KMS-11 (cell line): ENCODE data around the gene RGS3.

Source experiments
- H2AFZ ChIP-seq: fragments of 200-600 bp; sonication (generic); 2 replicates; pipeline ENCODE4 v1.6.1; 2016; ENCODE audit warnings: antibody characterized with exemption, mixed run types, low read depth
- H3K27ac ChIP-seq: fragments of 200-600 bp; sonication (generic); 2 replicates; pipeline ENCODE4 v1.6.1; 2016; ENCODE audit warnings: mild to moderate bottlenecking, mixed run types
- H3K27me3 ChIP-seq: fragments of 200-600 bp; sonication (generic); 2 replicates; pipeline ENCODE4 v1.6.1; 2017; ENCODE audit warnings: mild to moderate bottlenecking, low read depth, mixed run types, moderate library complexity; ENCODE audit not compliant: insufficient read depth
- H3K36me3 ChIP-seq: fragments of 200-600 bp; sonication (generic); 2 replicates; pipeline ENCODE4 v1.6.1; 2017; ENCODE audit warnings: mild to moderate bottlenecking, mixed run types; ENCODE audit not compliant: insufficient read depth
- H3K4me1 ChIP-seq: fragments of 200-600 bp; sonication (generic); 2 replicates; pipeline ENCODE4 v1.6.1; 2016; ENCODE audit warnings: mild to moderate bottlenecking, low read depth, mixed run types; ENCODE audit not compliant: poor library complexity, severe bottlenecking
- H3K4me2 ChIP-seq: fragments of 200-600 bp; sonication (generic); 2 replicates; pipeline ENCODE4 v1.7.0; 2016; ENCODE audit warnings: mild to moderate bottlenecking, mixed run types
- H3K4me3 ChIP-seq: fragments of 200-600 bp; sonication (generic); IDR thresholded peaks from 2 replicates; pipeline ENCODE4 v1.6.1; 2017; ENCODE audit warnings: low read depth, low read length, mixed read lengths; ENCODE audit not compliant: insufficient read depth
- H3K79me2 ChIP-seq: fragments of 200-600 bp; sonication (generic); 2 replicates; pipeline ENCODE4 v1.6.1; 2016; ENCODE audit warnings: low read depth, mixed run types; ENCODE audit not compliant: insufficient read depth
- H3K9ac ChIP-seq: fragments of 200-600 bp; sonication (generic); 2 replicates; pipeline ENCODE4 v1.6.1; 2016; ENCODE audit warnings: mild to moderate bottlenecking, mixed run types
- H4K20me1 ChIP-seq: fragments of 200-600 bp; sonication (generic); 2 replicates; pipeline ENCODE4 v1.6.1; 2016; ENCODE audit warnings: mild to moderate bottlenecking, mixed run types; ENCODE audit not compliant: insufficient read depth
- CTCF ChIP-seq: fragments of 200-600 bp; sonication (generic); conservative IDR thresholded peaks from 2 replicates; pipeline ENCODE4 v1.6.1; 2017; ENCODE audit warnings: low read depth, mild to moderate bottlenecking, antibody characterized with exemption, low read length, moderate library complexity, mixed read lengths

RGS3 gene

GRCh38 chr9:113479174-113479621 is 15.7 kb downstream of the RGS3 start:
- H3K36me3 ChIP-seq = no peaks in the 10 kb centered on the region
- H3K4me1 ChIP-seq = peaks cover 8% of the 10 kb centered on the region
- H3K4me2 ChIP-seq = no peak overlapping the region; the same call in 1 of the 2 replicates
- no peak overlapping the region for H2AFZ ChIP-seq
- H3K79me2 ChIP-seq = no peaks in the 10 kb centered on the region
- no peak overlapping the region for H3K4me3 ChIP-seq
- no peak overlapping the region for H3K27ac ChIP-seq
- no peak overlapping the region for H3K9ac ChIP-seq
- TF ChIP-seq CTCF = no peak
- H4K20me1 ChIP-seq = no peaks in the 10 kb centered on the region
- no peaks in the 10 kb centered on the region for H3K27me3 ChIP-seq

- Histone ChIP-seq H3K4me2 (no peak overlapping the region), H4K20me1 (no peaks in the 10 kb centered on the region), H3K79me2 (no peaks in the 10 kb centered on the region), H3K4me1 (peaks cover 12% of the 10 kb centered on the region), H3K4me3 (no peak overlapping the region), H3K9ac (no peak overlapping the region), H3K27me3 (no peaks in the 10 kb centered on the region), H3K36me3 (no peaks in the 10 kb centered on the region), H3K27ac (no peak overlapping the region), H2AFZ (no peak overlapping the region)
- no peak for TF ChIP-seq CTCF
Observed at GRCh38 chr9:113480612-113481011, 17.1 kb downstream of the RGS3 start.

DNA sequence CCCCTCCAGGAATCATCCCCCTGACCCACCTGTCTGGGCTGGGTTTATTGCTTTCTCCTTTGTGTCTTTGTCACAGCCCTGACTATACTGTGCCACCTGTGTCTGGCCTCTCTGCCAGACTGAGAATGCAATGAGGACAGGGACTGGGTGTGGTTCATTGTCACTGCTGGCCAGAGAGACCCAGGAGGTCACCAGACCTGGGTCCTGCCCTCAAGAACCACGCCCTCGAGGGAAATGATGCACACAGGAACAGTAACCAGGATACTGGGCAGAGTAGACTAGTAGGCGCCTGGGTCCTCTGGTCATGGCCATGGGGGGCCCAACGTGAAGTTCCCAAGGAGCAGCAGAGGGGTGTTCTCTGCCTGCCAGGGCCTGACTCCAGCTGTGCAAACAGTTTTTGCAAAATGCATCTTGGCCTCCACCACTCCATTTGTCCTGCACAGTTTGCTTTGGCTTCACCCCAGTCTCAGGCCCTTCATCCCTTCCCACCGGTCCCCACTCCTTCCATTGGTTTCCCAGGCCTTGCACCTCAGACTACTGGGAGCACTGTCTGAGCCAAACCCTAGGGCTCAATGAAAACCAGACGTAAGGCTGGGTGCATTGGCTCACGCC is 17.8 kb downstream of the RGS3 start:
- Histone ChIP-seq H3K79me2 (no peaks in the 10 kb centered on the region), H3K27ac (no peak overlapping the region), H3K9ac (no peak overlapping the region), H3K4me2 (no peak overlapping the region), H2AFZ (no peak overlapping the region), H3K4me3 (no peak overlapping the region), H3K4me1 (peaks cover 12% of the 10 kb centered on the region), H3K36me3 (no peaks in the 10 kb centered on the region), H4K20me1 (no peaks in the 10 kb centered on the region), H3K27me3 (no peaks in the 10 kb centered on the region)
- TF ChIP-seq CTCF = no peak

DNA sequence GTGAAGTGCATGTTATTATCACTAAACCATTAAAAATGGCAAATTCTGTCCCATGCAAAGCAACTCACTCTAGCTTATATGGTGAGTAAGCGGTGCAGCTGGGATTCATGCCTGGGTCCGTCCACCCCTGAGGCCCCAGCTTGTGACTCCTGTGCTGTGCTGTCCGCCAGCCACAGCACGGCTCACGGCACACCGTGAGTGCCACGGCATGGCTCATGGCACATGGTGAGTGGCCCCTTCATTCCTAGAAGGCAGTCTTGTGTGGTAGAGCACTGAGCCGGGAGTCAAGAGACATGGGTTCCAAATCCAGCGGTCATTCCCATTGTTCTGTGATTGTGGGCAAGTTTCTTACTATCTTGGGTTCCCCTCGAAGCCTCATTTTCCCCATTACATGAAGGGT is 18.8 kb downstream of the RGS3 start:
- no peaks in the 10 kb centered on the region for H3K36me3 ChIP-seq
- no peak overlapping the region for H3K4me3 ChIP-seq
- no peaks in the 10 kb centered on the region for H3K27me3 ChIP-seq
- TF ChIP-seq CTCF = no peak
- no peak overlapping the region for H2AFZ ChIP-seq
- no peaks in the 10 kb centered on the region for H3K79me2 ChIP-seq
- peaks cover 12% of the 10 kb centered on the region for H3K4me1 ChIP-seq
- no peaks in the 10 kb centered on the region for H4K20me1 ChIP-seq
- H3K4me2 ChIP-seq = no peak overlapping the region
- no peak overlapping the region for H3K9ac ChIP-seq
- H3K27ac ChIP-seq = no peak overlapping the region
